Body of pancreas (tissue), 4 donors: ENCODE data around the gene SLC12A9.

Experiments used
- CTCF ChIP-seq, 7 experiments: fragments of 450-650 bp in 4 of 7; fragments of 200-600 bp in 3 of 7; sonication (generic) in 3 of 7; IDR thresholded peaks; one replicate each; pipeline ENCODE4 v1.5.1; 2016 to 2019; ENCODE audit warnings: antibody characterized with exemption in 7 of 7
- POLR2A ChIP-seq, 3 donors: fragments of 450-650 bp; IDR thresholded peaks; one replicate each; pipeline ENCODE4 v1.6.1; 2016; ENCODE audit warnings: antibody characterized with exemption in 3 of 3, mild to moderate bottlenecking in 2 of 3

GRCh38 chr7:100879685-100880261, 27.3 kb downstream of the SLC12A9 start:
- TF ChIP-seq CTCF (IDR thresholded peaks at IDR 0.05) (no peak), POLR2A (IDR thresholded peaks at IDR 0.05) (no peak)
